CD4-positive, alpha-beta memory T cell (primary cell): ENCODE data around the gene AKR1A1. TPM values are rescaled to one million over a fixed set of nuclear protein-coding genes. Genes with fewer than 3 reads are reported as not detected.

Source experiments
- CTCF ChIA-PET: fragments of 350-600 bp; sonication (Branson Sonifier 250); formaldehyde crosslinking; loops from one replicate; lab custom pipeline; 2021; ENCODE audit warnings: inconsistent platforms; ENCODE audit not compliant: partially characterized antibody; lab: Charles Lee
- POLR2A ChIA-PET: fragments of 350-600 bp; sonication (Branson Sonifier 250); formaldehyde crosslinking; loops from one replicate; lab custom pipeline; 2021; ENCODE audit not compliant: partially characterized antibody; lab: Charles Lee
- DNase-seq, 5 donors: peaks; one replicate each; pipeline versions ENCODE4 v3.0.0 to v3.0.0-alpha.2; 2020 to 2022; ENCODE audit warnings: mixed read lengths in 1 of 5
- H3K27ac ChIP-seq: one replicate; pipeline ENCODE4 v1.7.0; 2013; ENCODE audit warnings: low read depth, low read length
- H3K27me3 ChIP-seq: 2 replicates; pipeline ENCODE4 v1.7.0; 2013; ENCODE audit warnings: mild to moderate bottlenecking, low read length, moderate library complexity; ENCODE audit not compliant: insufficient read depth
- H3K36me3 ChIP-seq: 2 replicates; pipeline ENCODE4 v1.7.0; 2013; ENCODE audit warnings: mild to moderate bottlenecking, low read length, moderate library complexity; ENCODE audit not compliant: insufficient read depth
- H3K4me1 ChIP-seq: 2 replicates; pipeline ENCODE4 v1.7.0; 2013; ENCODE audit warnings: mild to moderate bottlenecking, low read length, moderate library complexity; ENCODE audit not compliant: insufficient read depth
- H3K4me3 ChIP-seq, 2 donors: one replicate each; pipeline ENCODE4 v1.7.0; 2013; ENCODE audit warnings: low read length in 2 of 2, mild to moderate bottlenecking in 1 of 2
- H3K9me3 ChIP-seq, 2 donors: one replicate each; pipeline ENCODE4 v1.7.0; 2013; ENCODE audit warnings: low read length in 2 of 2, control low read depth in 1 of 2; ENCODE audit not compliant: control insufficient read depth in 1 of 2
- H3K27ac Mint-ChIP-seq, 7 donors: one replicate each; pipeline ENCODE4 v1.8.0; 2020 to 2021; ENCODE audit warnings: mixed read lengths in 7 of 7, mild to moderate bottlenecking in 6 of 7, inconsistent platforms in 3 of 7, moderate library complexity in 3 of 7
- H3K27me3 Mint-ChIP-seq, 2 donors: one replicate each; pipeline ENCODE4 v1.8.0; 2020 to 2021; ENCODE audit warnings: mixed read lengths in 2 of 2
- H3K36me3 Mint-ChIP-seq, 2 donors: one replicate each; pipeline ENCODE4 v1.8.0; 2020 to 2021; ENCODE audit warnings: mixed read lengths in 2 of 2, inconsistent platforms in 1 of 2, mild to moderate bottlenecking in 1 of 2
- H3K4me1 Mint-ChIP-seq, 4 donors: one replicate each; pipeline ENCODE4 v1.8.0; 2020 to 2021; ENCODE audit warnings: mixed read lengths in 4 of 4, mild to moderate bottlenecking in 1 of 4
- H3K4me3 Mint-ChIP-seq, 8 donors: one replicate each; pipeline ENCODE4 v1.8.0; 2020 to 2021; ENCODE audit warnings: mixed read lengths in 8 of 8, mild to moderate bottlenecking in 7 of 8, moderate library complexity in 6 of 8, inconsistent platforms in 3 of 8
- H3K9me3 Mint-ChIP-seq, 8 donors: one replicate each; pipeline ENCODE4 v1.8.0; 2020 to 2021; ENCODE audit warnings: mixed read lengths in 8 of 8, mild to moderate bottlenecking in 5 of 8, inconsistent platforms in 3 of 8, moderate library complexity in 1 of 8
- intact Hi-C: fragments of 100-400 bp; cut with micrococcal nuclease; formaldehyde crosslinking; loops from one replicate; pipeline ENCODE4 v1.15.1; 2023
- polyA plus RNA-seq, 2 donors: library from polyadenylated mRNA; unstranded; fragments of 300-500 nt; fragmentation: Illumina TruSeq; gene quantifications; one replicate each; pipeline ENCODE4 v1.2.3, GENCODE V29; 2021
- total RNA-seq, 2 experiments: library from RNA; stranded (reverse); gene quantifications; one replicate each; pipeline ENCODE4 v1.2.3, GENCODE V29; 2021

Gene AKR1A1
- total and polyA plus RNA-seq, 4 experiments from 2014 or later, result 84.3 to 124 (median 92.2) TPM

DNA sequence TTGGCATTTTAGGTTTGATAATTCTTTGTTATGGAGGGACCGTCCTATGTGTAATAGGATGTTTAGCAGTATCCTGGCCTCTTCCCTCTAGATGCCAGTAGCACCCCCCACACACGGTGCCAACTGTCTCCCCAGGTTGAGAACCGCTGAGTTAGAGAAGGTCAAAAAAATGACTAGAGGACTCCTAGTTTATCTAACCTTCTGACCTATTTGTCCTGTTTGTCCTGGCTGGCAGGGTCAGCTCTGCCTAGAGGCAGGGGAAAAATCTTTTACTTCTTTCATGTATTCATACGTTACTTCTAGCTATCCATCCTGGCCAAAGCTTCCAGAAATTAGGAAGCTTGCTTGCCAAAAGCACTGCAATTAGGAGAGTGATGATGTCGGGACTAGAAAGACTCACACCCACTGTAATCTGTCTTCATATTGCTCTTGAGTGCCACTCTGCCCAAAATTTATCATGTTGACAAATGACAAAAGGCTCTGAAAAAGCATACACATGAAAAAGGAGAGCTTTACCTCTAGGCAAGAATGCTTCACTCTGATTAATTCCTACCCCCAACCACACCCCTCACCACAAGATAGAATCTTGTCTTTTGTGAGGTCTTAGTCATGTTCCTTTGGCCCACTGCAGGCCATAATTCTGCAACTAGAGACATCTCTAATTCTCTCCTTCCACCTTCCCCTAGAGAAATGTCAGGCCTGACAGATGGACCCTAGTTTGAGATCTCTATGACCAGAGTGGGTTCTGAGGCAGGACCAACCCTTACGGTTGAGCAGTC, 14.4 kb upstream of the AKR1A1 start:
- ChIA-PET POLR2A (interaction anchor here (1.1 to 1.3 kb wide), 2 partner anchors 14 to 15 kb away, joined by 6 read pairs; partner anchors contain the start of gene PRDX1), CTCF (interaction anchor here (0.7 to 1.2 kb wide), 3 partner anchors 9 to 90 kb away, joined by 3 read pairs; no protein-coding TSS in a partner anchor)
- DNase-seq, result no peak
- Histone ChIP-seq H3K9me3 (no peaks in the 10 kb centered on the region), H3K27ac (no peak overlapping the region), H3K27me3 (no peaks in the 10 kb centered on the region), H3K36me3 (no peaks in the 10 kb centered on the region), H3K4me1 (no peaks in the 10 kb centered on the region), H3K4me3 (no peak overlapping the region)
- intact Hi-C loops, result no loop called here
- no peak overlapping the region for H3K4me3 Mint-ChIP-seq
- H3K4me1 Mint-ChIP-seq, result peaks cover 0 to 6% (median 0%) of the 10 kb centered on the region in 4 donors
- no peaks in the 10 kb centered on the region for H3K27me3 Mint-ChIP-seq
- no peaks in the 10 kb centered on the region for H3K9me3 Mint-ChIP-seq
- no peaks in the 10 kb centered on the region for H3K36me3 Mint-ChIP-seq
- H3K27ac Mint-ChIP-seq, result no peak overlapping the region

DNA sequence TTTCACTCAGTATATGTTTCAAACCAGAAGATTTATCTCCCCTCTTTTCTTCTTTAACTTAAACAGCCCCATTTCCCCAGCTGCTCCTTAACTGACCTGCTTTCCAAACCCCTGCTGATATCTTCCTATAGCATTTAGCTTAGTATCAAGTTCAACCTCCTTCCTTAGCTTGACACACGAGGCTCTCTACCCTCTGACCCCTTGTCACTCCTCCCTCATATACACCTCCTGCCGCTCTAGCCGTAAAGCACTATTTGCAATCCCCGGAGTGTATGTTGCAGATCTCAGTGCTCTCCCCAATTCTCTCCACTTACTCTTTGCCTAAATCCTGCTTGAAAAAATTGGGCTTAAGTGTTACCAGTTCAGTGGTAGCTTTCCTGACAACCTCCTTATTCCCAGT, 13.7 kb upstream of the AKR1A1 start:
- Histone ChIP-seq H3K9me3 (no peaks in the 10 kb centered on the region), H3K36me3 (no peaks in the 10 kb centered on the region), H3K4me3 (no peak overlapping the region), H3K27me3 (no peaks in the 10 kb centered on the region), H3K27ac (no peak overlapping the region), H3K4me1 (no peaks in the 10 kb centered on the region)
- no peaks in the 10 kb centered on the region for H3K9me3 Mint-ChIP-seq
- H3K27ac Mint-ChIP-seq, result peak overlapping the region in 1 of 7 donors; percentile 68
- H3K4me1 Mint-ChIP-seq, result peaks cover 0 to 4% (median 0%) of the 10 kb centered on the region in 4 donors
- no peaks in the 10 kb centered on the region for H3K27me3 Mint-ChIP-seq
- ChIA-PET CTCF (interaction anchor here (0.7 to 1.2 kb wide), 2 partner anchors 32 to 90 kb away, joined by 3 read pairs; no protein-coding TSS in a partner anchor), POLR2A (interaction anchor here (1.1 to 1.3 kb wide), 2 partner anchors 15 to 16 kb away, joined by 6 read pairs; partner anchors contain the start of gene PRDX1)
- no peaks in the 10 kb centered on the region for H3K36me3 Mint-ChIP-seq
- H3K4me3 Mint-ChIP-seq, result no peak overlapping the region
- no peak for DNase-seq
- intact Hi-C loops, result no loop called here

DNA sequence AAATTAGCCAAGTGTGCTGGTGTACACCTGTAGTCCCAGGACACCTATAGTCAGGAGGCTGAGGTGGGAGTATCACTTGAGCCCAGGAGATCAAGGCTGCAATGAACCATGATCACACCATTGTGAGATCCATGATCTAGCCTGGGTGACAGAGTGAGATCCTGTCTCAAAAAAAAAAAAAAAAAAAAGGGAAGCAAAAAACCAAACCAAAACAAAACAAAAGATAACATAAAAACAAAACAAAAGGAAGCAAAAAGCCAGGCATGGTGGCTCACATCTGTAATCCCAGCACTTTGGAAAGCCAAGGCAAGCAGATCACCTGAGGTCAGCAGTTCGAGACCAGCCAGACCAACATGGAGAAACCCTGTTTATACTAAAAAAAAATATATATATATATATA, 9.4 kb upstream of the AKR1A1 start:
- Histone ChIP-seq H3K9me3 (no peaks in the 10 kb centered on the region), H3K36me3 (no peaks in the 10 kb centered on the region), H3K27ac (no peak overlapping the region), H3K4me3 (no peak overlapping the region), H3K27me3 (no peaks in the 10 kb centered on the region), H3K4me1 (peaks cover 31% of the 10 kb centered on the region)
- no peaks in the 10 kb centered on the region for H3K27me3 Mint-ChIP-seq
- ChIA-PET CTCF (interaction anchor here (0.9 to 5.9 kb wide), 4 partner anchors 19 to 29 kb away, joined by 3 to 26 read pairs (median 3); partner anchors contain the start of gene PRDX1), POLR2A (interaction anchor here (0.6 to 0.8 kb wide), 2 partner anchors 10 to 19 kb away, joined by 3 read pairs; no protein-coding TSS in a partner anchor)
- intact Hi-C loops, result no loop called here
- H3K4me1 Mint-ChIP-seq, result peaks cover 21 to 36% (median 29%) of the 10 kb centered on the region in 4 donors
- H3K27ac Mint-ChIP-seq, result no peak overlapping the region
- H3K4me3 Mint-ChIP-seq, result no peak overlapping the region
- H3K9me3 Mint-ChIP-seq, result no peaks in the 10 kb centered on the region
- no peaks in the 10 kb centered on the region for H3K36me3 Mint-ChIP-seq
- no peak for DNase-seq

DNA sequence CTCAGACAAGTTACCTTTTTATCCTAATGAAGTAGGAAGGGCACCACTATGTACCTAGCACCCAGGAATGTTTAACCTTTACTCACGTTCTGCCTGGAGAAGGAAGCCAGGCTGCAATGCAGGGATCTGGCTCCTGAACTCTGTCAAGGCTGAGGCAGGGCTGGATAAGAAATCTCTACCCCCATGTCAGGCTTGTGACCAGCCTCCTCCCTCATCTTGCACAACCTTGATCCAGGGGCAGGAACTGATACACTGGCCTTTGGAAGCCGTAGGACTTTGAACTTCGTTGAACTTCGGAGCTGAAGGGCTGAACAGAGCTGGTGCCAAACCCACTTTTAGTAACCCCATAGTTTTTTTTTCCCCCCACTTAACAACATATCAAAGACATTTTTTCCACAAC, 8.0 kb upstream of the AKR1A1 start:
- Histone ChIP-seq H3K4me3 (no peak overlapping the region), H3K27ac (no peak overlapping the region), H3K9me3 (no peaks in the 10 kb centered on the region), H3K36me3 (no peaks in the 10 kb centered on the region), H3K27me3 (no peaks in the 10 kb centered on the region), H3K4me1 (peaks cover 31% of the 10 kb centered on the region)
- intact Hi-C loops, result loop anchor here (2.0 kb wide), 1 partner anchor 22 kb away; the partner anchor contains the start of gene PRDX1
- Mint-ChIP-seq H3K9me3 (no peaks in the 10 kb centered on the region), H3K4me1 (peaks cover 21 to 36% (median 28%) of the 10 kb centered on the region in 4 donors), H3K27ac (peak overlapping the region in 3 of 7 donors; percentile 48 to 79 (median 65)), H3K36me3 (no peaks in the 10 kb centered on the region), H3K27me3 (no peaks in the 10 kb centered on the region), H3K4me3 (no peak overlapping the region)
- DNase-seq, result no peak
- ChIA-PET POLR2A (no interaction called here), CTCF (interaction anchor here (1.1 to 5.9 kb wide), 4 partner anchors 24 to 31 kb away, joined by 3 to 26 read pairs (median 4); no protein-coding TSS in a partner anchor)

DNA sequence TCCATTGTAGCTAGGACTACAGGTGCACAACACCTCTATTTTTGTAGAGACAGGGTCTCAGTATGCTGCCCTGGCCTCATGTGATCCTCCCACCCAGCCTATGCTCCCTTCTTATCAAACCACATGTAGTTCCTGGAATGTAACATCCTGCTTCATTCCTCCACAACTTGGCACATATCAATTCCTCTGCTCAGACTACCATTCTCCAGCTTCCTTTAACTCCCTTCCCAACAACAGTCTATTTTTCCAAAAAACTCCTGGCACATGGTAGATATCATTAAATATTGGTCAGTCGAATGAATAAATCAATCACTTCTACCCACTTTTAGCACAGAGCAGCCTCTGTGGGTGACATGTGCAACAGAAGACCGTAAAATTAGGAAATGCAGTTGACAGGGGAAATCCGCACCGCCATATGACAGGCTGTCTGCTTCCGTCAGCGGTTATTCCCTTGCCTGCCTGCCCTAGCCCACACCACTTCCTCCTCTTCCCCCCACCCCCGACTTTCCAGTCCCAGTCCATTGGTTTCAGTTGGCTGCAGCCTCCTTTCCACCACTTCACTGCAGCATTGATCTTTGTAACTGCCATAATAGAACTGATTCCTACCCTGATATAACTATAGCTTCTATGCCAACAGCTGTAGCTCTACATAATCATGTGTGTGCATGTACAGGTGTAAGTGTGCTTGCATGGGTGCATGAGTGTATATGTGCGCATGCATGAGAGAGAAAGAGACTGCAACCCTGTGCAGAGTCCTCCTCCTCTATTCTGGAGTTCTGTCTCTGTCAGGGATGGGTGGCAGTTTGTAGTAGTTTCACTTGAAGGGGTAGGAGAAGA, 6.8 kb upstream of the AKR1A1 start:
- ChIA-PET CTCF (interaction anchor here (0.7 to 5.9 kb wide), 6 partner anchors 8 to 51 kb away, joined by 3 to 26 read pairs (median 4); no protein-coding TSS in a partner anchor), POLR2A (interaction anchor here (0.5 to 6.6 kb wide), 5 partner anchors 19 to 730 kb away, joined by 4 to 46 read pairs (median 5); partner anchors contain the start of genes NASP and PRDX1)
- Histone ChIP-seq H3K36me3 (no peaks in the 10 kb centered on the region), H3K27me3 (no peaks in the 10 kb centered on the region), H3K4me1 (peaks cover 31% of the 10 kb centered on the region), H3K4me3 (peak overlapping the region in 1 of 2 donors; percentile 25), H3K9me3 (no peaks in the 10 kb centered on the region), H3K27ac (peak overlapping the region; percentile 55)
- peak; percentile 73 to 93 (median 74) for DNase-seq
- Mint-ChIP-seq H3K27ac (peak overlapping the region; percentile 75 to 98 (median 95)), H3K9me3 (no peaks in the 10 kb centered on the region), H3K27me3 (no peaks in the 10 kb centered on the region), H3K36me3 (no peaks in the 10 kb centered on the region), H3K4me1 (peaks cover 21 to 36% (median 28%) of the 10 kb centered on the region in 4 donors), H3K4me3 (peak overlapping the region; percentile 26 to 87 (median 74))
- intact Hi-C loops, result loop anchor here (2.0 kb wide), 1 partner anchor 23 kb away; the partner anchor contains the start of gene PRDX1

DNA sequence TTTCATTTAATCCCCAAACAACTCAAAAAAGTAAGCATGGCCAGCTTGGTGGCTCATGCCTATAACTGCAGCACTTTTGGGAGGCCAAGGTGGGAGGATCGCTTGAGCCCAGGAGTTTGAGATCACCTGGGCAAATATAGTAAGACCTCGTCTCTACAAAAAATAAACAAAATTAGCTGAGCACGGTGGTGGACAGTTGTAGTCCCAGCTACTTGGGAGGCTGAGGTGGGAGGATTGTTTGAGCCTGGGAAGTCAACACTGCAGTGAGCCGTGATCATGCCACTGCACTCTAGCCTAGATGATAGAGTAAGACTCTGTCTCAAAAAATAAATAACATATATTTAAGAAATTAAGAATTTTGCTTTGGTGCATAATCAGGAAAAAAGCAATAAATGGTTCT, 6.1 kb upstream of the AKR1A1 start:
- Histone ChIP-seq H3K27me3 (no peaks in the 10 kb centered on the region), H3K4me3 (no peak overlapping the region)
- H3K9me3 Mint-ChIP-seq, result no peaks in the 10 kb centered on the region

More for the DNA sequence above, 6.1 kb upstream of the AKR1A1 start:
- ChIA-PET POLR2A (interaction anchor here (0.6 to 6.6 kb wide), 7 partner anchors 9 to 769 kb away, joined by 3 to 46 read pairs (median 4); partner anchors contain the start of genes NASP, PRDX1 and RPS8), CTCF (interaction anchor here (0.9 to 5.9 kb wide), 6 partner anchors 9 to 41 kb away, joined by 3 to 26 read pairs (median 3); no protein-coding TSS in a partner anchor)
- Mint-ChIP-seq H3K4me3 (no peak overlapping the region), H3K27ac (peak overlapping the region in 4 of 7 donors; percentile 36 to 96 (median 76)), H3K4me1 (peaks cover 21 to 36% (median 28%) of the 10 kb centered on the region in 4 donors), H3K27me3 (no peaks in the 10 kb centered on the region), H3K36me3 (no peaks in the 10 kb centered on the region)
- H3K4me1 ChIP-seq, result peaks cover 31% of the 10 kb centered on the region
- peak overlapping the region; percentile 55 for H3K27ac ChIP-seq
- no peak for DNase-seq
- H3K36me3 ChIP-seq, result no peaks in the 10 kb centered on the region
- no peaks in the 10 kb centered on the region for H3K9me3 ChIP-seq
- intact Hi-C loops, result no loop called here
